ENCODE data around the gene ILF3. TPM values are rescaled to one million over a fixed set of nuclear protein-coding genes. Genes with fewer than 3 reads are reported as not detected.
"Not testable (repeated sequence)": the region's sequence is repeated elsewhere in the genome, so short reads cannot be mapped to it uniquely, and the experiment has no call there.

Gene ILF3
- total RNA-seq, 5 donors from 2014 or later (not counting 1 experiment from before 2014, with no cell fraction given): 331 to 490 (median 370) TPM

DNA sequence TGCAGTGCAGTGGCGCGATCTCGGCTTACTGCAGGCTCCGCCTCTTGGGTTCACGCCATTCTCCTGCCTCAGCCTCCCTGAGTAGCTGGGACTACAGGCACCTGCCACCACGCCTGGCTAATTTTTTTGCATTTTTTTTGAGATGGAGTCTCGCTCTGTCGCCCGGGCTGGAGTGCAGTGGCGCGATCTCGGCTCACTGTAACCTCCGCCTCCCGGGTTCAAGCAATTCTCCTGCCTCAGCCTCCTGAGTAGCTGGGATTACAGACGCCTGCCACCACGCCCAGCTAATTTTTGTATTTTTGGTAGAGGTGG lies 9.1 kb downstream of the ILF3 start:
- ATAC-seq (replicated peaks in 1 of 4); CTCF ChIA-PET; POLR2A ChIA-PET; H3K27me3 ChIP-seq (replicated peaks in 1 of 2; ENCODE audit: control insufficient read depth in 2 of 2, extremely low read depth in 1 of 2, insufficient read depth in 2 of 2, low read length in 1 of 2); H3K36me3 Mint-ChIP-seq; DNase-seq; H3K9me3 Mint-ChIP-seq; H3K27ac ChIP-seq (ENCODE audit: low read length); H3K9me3 ChIP-seq; H3K4me3 ChIP-seq (ENCODE audit: control insufficient read depth in 1 of 2, extremely low read depth in 1 of 2, low read length in 1 of 2); H3K27me3 Mint-ChIP-seq: not testable (repeated sequence)
- Mint-ChIP-seq H3K4me3 (peak overlapping the region in 1 of 3 donors; percentile 58), H3K27ac (peak overlapping the region in 1 of 2 donors; percentile 82), H3K4me1 (peaks cover 58 to 77% (median 69%) of the 10 kb centered on the region in 3 donors)
- Histone ChIP-seq H3K36me3 (ENCODE audit: control insufficient read depth in 2 of 2, extremely low read depth in 1 of 2, insufficient read depth in 1 of 2, low read length in 1 of 2) (peaks cover 5 to 20% of the 10 kb centered on the region in 2 donors), H3K4me1 (ENCODE audit: control insufficient read depth in 1 of 2, extremely low read depth in 1 of 2, insufficient read depth in 2 of 2, low read length in 2 of 2) (peaks cover 11 to 71% of the 10 kb centered on the region in 2 experiments)
- 97% methylated on average over 5 of the region's 16 CpGs for WGBS (ENCODE audit: insufficient coverage)

DNA sequence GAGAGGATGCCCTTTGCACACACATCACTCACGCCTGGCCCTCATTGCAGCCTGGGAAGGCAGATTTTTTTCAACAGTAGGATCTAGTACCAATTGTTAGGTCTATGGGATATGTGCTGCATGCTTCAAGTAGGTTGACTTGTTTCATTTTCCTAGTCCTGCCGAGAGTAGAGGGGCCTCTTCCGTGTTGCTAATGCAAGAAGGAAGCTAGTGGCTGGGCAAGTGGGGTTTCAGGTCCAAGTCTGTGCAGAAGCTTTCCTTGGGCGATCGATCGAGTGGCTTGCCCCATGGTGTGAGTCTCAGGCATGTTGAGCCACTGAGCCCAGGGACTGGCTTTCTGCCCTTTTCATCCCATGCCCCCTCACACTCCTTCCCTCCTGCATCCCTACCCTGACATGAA lies 13.7 kb downstream of the ILF3 start:
- H3K36me3 Mint-ChIP-seq: peaks cover 12% of the 10 kb centered on the region
- peak overlapping the region in 1 of 3 donors; percentile 6 for H3K4me3 Mint-ChIP-seq
- no peak for DNase-seq
- H3K9me3 Mint-ChIP-seq: no peaks in the 10 kb centered on the region
- peaks cover 6 to 50% of the 10 kb centered on the region in 2 experiments for H3K4me1 ChIP-seq (ENCODE audit: control insufficient read depth in 1 of 2, extremely low read depth in 1 of 2, insufficient read depth in 2 of 2, low read length in 2 of 2)
- H3K4me3 ChIP-seq (ENCODE audit: control insufficient read depth in 1 of 2, extremely low read depth in 1 of 2, low read length in 1 of 2): no peak overlapping the region
- ATAC-seq (replicated peaks in 1 of 4): no peak
- H3K27me3 ChIP-seq (replicated peaks in 1 of 2; ENCODE audit: control insufficient read depth in 2 of 2, extremely low read depth in 1 of 2, insufficient read depth in 2 of 2, low read length in 1 of 2): no peaks in the 10 kb centered on the region
- H3K4me1 Mint-ChIP-seq: peaks cover 54 to 55% (median 55%) of the 10 kb centered on the region in 3 donors
- ChIA-PET POLR2A (no interaction called here), CTCF (no interaction called here)
- no peaks in the 10 kb centered on the region for H3K9me3 ChIP-seq
- H3K36me3 ChIP-seq (ENCODE audit: control insufficient read depth in 2 of 2, extremely low read depth in 1 of 2, insufficient read depth in 1 of 2, low read length in 1 of 2): peaks cover 12 to 35% of the 10 kb centered on the region in 2 donors
- H3K27ac Mint-ChIP-seq: no peak overlapping the region
- no peaks in the 10 kb centered on the region for H3K27me3 Mint-ChIP-seq
- H3K27ac ChIP-seq (ENCODE audit: low read length): no peak overlapping the region
- WGBS (ENCODE audit: insufficient coverage): 63% methylated on average over 5 of the region's 6 CpGs

DNA sequence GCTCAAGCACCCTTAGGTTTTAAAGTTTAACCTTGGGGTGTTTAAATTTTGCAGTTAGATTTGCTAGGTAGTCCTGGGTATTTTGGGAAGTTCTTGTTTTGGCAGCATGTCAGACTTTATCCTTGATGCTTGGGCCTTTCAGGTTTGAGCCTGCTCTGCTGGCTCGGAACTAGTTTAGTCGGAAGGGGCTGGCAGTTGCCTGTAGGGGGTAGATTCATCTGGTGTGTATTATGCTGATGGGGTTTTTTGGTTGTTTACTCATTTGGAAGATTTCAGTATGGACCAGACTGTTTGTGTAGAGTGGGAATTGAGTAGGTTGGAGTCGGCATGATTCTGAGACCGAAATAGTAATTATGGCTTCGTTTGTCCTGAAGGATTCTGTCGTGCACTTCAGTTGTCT lies 15.1 kb downstream of the ILF3 start:
- H3K4me3 Mint-ChIP-seq: peak overlapping the region in 1 of 3 donors; percentile 28
- POLR2A ChIA-PET: interaction anchor here in 1 of 2 donors (0.6 to 0.7 kb wide), 4 partner anchors 13 to 90 kb away, joined by 3 to 6 read pairs (median 4); no protein-coding TSS in a partner anchor
- peaks cover 44 to 48% (median 47%) of the 10 kb centered on the region in 3 donors for H3K4me1 Mint-ChIP-seq
- no peaks in the 10 kb centered on the region for H3K27me3 ChIP-seq (replicated peaks in 1 of 2; ENCODE audit: control insufficient read depth in 2 of 2, extremely low read depth in 1 of 2, insufficient read depth in 2 of 2, low read length in 1 of 2)
- H3K9me3 Mint-ChIP-seq: no peaks in the 10 kb centered on the region
- H3K4me1 ChIP-seq (ENCODE audit: control insufficient read depth in 1 of 2, extremely low read depth in 1 of 2, insufficient read depth in 2 of 2, low read length in 2 of 2): peaks cover 3 to 40% of the 10 kb centered on the region in 2 experiments
- 86% methylated on average over 6 of the region's 6 CpGs for WGBS (ENCODE audit: insufficient coverage)
- no peaks in the 10 kb centered on the region for H3K9me3 ChIP-seq
- H3K27ac ChIP-seq (ENCODE audit: low read length): no peak overlapping the region
- CTCF ChIA-PET: no interaction called here
- H3K4me3 ChIP-seq (ENCODE audit: control insufficient read depth in 1 of 2, extremely low read depth in 1 of 2, low read length in 1 of 2): no peak overlapping the region
- H3K27ac Mint-ChIP-seq: no peak overlapping the region
- H3K36me3 Mint-ChIP-seq: peaks cover 17% of the 10 kb centered on the region
- no peak for DNase-seq
- H3K27me3 Mint-ChIP-seq: no peaks in the 10 kb centered on the region
- H3K36me3 ChIP-seq (ENCODE audit: control insufficient read depth in 2 of 2, extremely low read depth in 1 of 2, insufficient read depth in 1 of 2, low read length in 1 of 2): peaks cover 15 to 45% of the 10 kb centered on the region in 2 donors
- ATAC-seq (replicated peaks in 1 of 4): no peak

DNA sequence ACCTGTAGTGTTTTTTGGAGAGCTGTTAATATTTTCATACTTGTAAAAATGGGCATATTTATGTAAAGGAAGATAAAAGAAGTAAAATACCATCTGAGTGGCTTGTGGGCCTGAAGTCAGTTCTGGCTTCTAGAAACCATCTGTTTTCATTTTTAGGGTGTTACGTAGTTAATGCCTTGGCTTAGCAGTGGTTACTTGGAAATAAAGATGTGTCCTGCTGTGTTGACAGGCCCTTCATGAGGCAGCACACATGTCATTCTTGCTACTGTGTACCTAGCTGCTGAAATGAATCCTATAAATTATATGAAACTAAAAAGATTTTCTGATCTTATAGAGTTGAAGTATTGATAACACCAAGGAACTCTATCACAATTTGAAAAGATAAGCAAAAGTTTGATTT lies 16.0 kb downstream of the ILF3 start:
- no peak overlapping the region for H3K4me3 ChIP-seq (ENCODE audit: control insufficient read depth in 1 of 2, extremely low read depth in 1 of 2, low read length in 1 of 2)
- H3K4me1 ChIP-seq (ENCODE audit: control insufficient read depth in 1 of 2, extremely low read depth in 1 of 2, insufficient read depth in 2 of 2, low read length in 2 of 2): peaks cover 3 to 42% of the 10 kb centered on the region in 2 experiments
- H3K9me3 ChIP-seq: no peaks in the 10 kb centered on the region
- Mint-ChIP-seq H3K36me3 (peaks cover 17% of the 10 kb centered on the region), H3K4me3 (peak overlapping the region in 1 of 3 donors; percentile 28), H3K27ac (peak overlapping the region in 1 of 2 donors; percentile 6), H3K9me3 (no peaks in the 10 kb centered on the region), H3K27me3 (no peaks in the 10 kb centered on the region), H3K4me1 (peaks cover 44 to 46% (median 44%) of the 10 kb centered on the region in 3 donors)
- POLR2A ChIA-PET: no interaction called here
- peaks cover 19 to 53% of the 10 kb centered on the region in 2 donors for H3K36me3 ChIP-seq (ENCODE audit: control insufficient read depth in 2 of 2, extremely low read depth in 1 of 2, insufficient read depth in 1 of 2, low read length in 1 of 2)
- no CpG with 5 or more reads among the region's 1 CpG for WGBS (ENCODE audit: insufficient coverage)
- no peaks in the 10 kb centered on the region for H3K27me3 ChIP-seq (replicated peaks in 1 of 2; ENCODE audit: control insufficient read depth in 2 of 2, extremely low read depth in 1 of 2, insufficient read depth in 2 of 2, low read length in 1 of 2)
- no peak overlapping the region for H3K27ac ChIP-seq (ENCODE audit: low read length)
- no peak for DNase-seq
- CTCF ChIA-PET: interaction anchor here in 1 of 2 donors (0.6 kb wide), 1 partner anchor 33 kb away, joined by 4 read pairs; no protein-coding TSS in a partner anchor
- no peak for ATAC-seq (replicated peaks in 1 of 4)

DNA sequence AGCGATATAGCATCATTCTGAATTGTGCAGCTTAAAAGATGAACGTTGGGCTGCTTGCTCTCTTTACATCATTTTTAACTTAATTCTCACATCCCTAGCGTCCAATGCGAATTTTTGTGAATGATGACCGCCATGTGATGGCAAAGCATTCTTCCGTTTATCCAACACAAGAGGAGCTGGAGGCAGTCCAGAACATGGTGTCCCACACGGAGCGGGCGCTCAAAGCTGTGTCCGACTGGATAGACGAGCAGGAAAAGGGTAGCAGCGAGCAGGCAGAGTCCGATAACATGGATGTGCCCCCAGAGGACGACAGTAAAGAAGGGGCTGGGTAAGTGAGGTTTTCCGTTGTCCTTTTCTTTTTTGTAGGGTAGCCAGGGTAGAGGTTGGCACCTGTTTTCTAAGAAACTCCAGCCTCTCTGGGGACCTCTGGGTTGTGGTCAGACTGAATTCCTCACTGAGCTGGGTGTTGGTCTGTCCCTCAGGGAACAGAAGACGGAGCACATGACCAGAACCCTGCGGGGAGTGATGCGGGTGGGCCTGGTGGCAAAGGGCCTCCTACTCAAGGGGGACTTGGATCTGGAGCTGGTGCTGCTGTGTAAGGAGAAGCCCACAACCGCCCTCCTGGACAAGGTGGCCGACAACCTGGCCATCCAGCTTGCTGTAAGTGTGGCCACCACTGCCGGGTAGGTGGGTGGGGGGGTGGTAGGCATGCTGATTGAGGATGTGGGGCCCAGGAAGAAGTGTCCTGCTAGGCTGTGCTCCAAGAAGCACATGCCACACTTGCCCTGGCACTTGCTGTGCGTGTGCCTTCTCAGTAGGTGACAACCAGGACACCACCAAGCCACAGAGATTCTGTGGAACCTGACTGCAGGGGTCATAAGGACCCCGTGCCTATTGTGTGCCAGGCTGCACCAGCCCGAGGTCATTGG lies 17.0 kb downstream of the ILF3 start:
- H3K27ac Mint-ChIP-seq: no peak overlapping the region
- ATAC-seq (replicated peaks in 1 of 4): peak in 1 of 4 experiments; percentile 4

DNA sequence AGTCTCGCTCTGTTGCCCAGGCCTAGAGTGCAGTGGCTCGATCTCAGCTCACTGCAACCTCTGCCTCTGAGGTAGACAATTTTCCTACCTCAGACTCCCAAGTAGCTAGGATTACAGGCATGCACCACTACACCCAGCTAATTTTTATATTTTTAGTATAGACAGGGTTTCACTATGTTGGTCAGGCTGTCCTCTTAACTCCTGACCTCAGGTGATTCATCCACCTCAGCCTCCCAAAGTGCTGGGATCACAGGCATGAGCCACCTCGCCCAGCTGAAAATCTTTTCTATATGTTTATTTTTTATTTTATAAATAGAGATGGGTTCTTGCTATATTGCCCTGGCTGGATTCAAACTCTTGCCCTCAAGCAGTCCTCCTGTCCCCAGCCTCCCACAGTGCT lies 17.8 kb downstream of the ILF3 start:
- H3K27ac Mint-ChIP-seq; H3K27me3 ChIP-seq (replicated peaks in 1 of 2; ENCODE audit: control insufficient read depth in 2 of 2, extremely low read depth in 1 of 2, insufficient read depth in 2 of 2, low read length in 1 of 2); H3K27me3 Mint-ChIP-seq; H3K4me3 ChIP-seq (ENCODE audit: control insufficient read depth in 1 of 2, extremely low read depth in 1 of 2, low read length in 1 of 2); H3K4me3 Mint-ChIP-seq; H3K27ac ChIP-seq (ENCODE audit: low read length); H3K9me3 ChIP-seq; DNase-seq; ATAC-seq (replicated peaks in 1 of 4); H3K9me3 Mint-ChIP-seq: not testable (repeated sequence)
- Mint-ChIP-seq H3K4me1 (peaks cover 34 to 39% (median 35%) of the 10 kb centered on the region in 3 donors), H3K36me3 (peaks cover 25% of the 10 kb centered on the region)
- peaks cover 19 to 59% of the 10 kb centered on the region in 2 donors for H3K36me3 ChIP-seq (ENCODE audit: control insufficient read depth in 2 of 2, extremely low read depth in 1 of 2, insufficient read depth in 1 of 2, low read length in 1 of 2)
- peaks cover 3 to 34% of the 10 kb centered on the region in 2 experiments for H3K4me1 ChIP-seq (ENCODE audit: control insufficient read depth in 1 of 2, extremely low read depth in 1 of 2, insufficient read depth in 2 of 2, low read length in 2 of 2)
- no CpG with 5 or more reads among the region's 3 CpGs for WGBS (ENCODE audit: insufficient coverage)
- CTCF ChIA-PET: interaction anchor here in 1 of 2 donors (0.5 to 0.7 kb wide), 2 partner anchors 89 to 192 kb away, joined by 3 read pairs; no protein-coding TSS in a partner anchor
- POLR2A ChIA-PET: interaction anchor here in 1 of 2 donors (0.6 kb wide), 2 partner anchors 9 to 10 kb away, joined by 3 read pairs; no protein-coding TSS in a partner anchor

More for the DNA sequence above, 17.0 kb downstream of the ILF3 start:
- H3K36me3 Mint-ChIP-seq: peaks cover 22% of the 10 kb centered on the region
- Histone ChIP-seq H3K4me1 (ENCODE audit: control insufficient read depth in 1 of 2, extremely low read depth in 1 of 2, insufficient read depth in 2 of 2, low read length in 2 of 2) (peaks cover 3 to 37% of the 10 kb centered on the region in 2 experiments), H3K4me3 (ENCODE audit: control insufficient read depth in 1 of 2, extremely low read depth in 1 of 2, low read length in 1 of 2) (no peak overlapping the region), H3K27ac (ENCODE audit: low read length) (no peak overlapping the region), H3K36me3 (ENCODE audit: control insufficient read depth in 2 of 2, extremely low read depth in 1 of 2, insufficient read depth in 1 of 2, low read length in 1 of 2) (peaks cover 19 to 60% of the 10 kb centered on the region in 2 donors), H3K9me3 (no peaks in the 10 kb centered on the region), H3K27me3 (replicated peaks in 1 of 2; ENCODE audit: control insufficient read depth in 2 of 2, extremely low read depth in 1 of 2, insufficient read depth in 2 of 2, low read length in 1 of 2) (no peaks in the 10 kb centered on the region)
- DNase-seq: no peak
- peaks cover 42 to 44% (median 43%) of the 10 kb centered on the region in 3 donors for H3K4me1 Mint-ChIP-seq
- ChIA-PET CTCF (interaction anchor here in 1 of 2 donors (0.5 kb wide), 1 partner anchor 191 kb away, joined by 3 read pairs; no protein-coding TSS in a partner anchor), POLR2A (no interaction called here)
- WGBS (ENCODE audit: insufficient coverage): 94% methylated on average over 20 of the region's 24 CpGs
- no peak overlapping the region for H3K4me3 Mint-ChIP-seq
- no peaks in the 10 kb centered on the region for H3K9me3 Mint-ChIP-seq
- no peaks in the 10 kb centered on the region for H3K27me3 Mint-ChIP-seq
